T-helper 2 cell treated with Interferon-gamma antibody and Interleukin-4, amounts not matched to agents 100 ng/mL and 5 ng/mL, for 36 hours (primary cell): ENCODE results near the gene HDDC2. TPM values are rescaled to one million over a fixed set of nuclear protein-coding genes. Genes with fewer than 3 reads are reported as not detected.

Experiments used
- intact Hi-C: fragments of 100-400 bp; cut with micrococcal nuclease; formaldehyde crosslinking; loops from one replicate; pipeline ENCODE4 v1.15.1; 2023
- total RNA-seq: library from RNA; stranded (reverse); gene quantifications from 2 replicates; pipeline ENCODE4 v1.2.3, GENCODE V29; 2022

The HDDC2 gene, protein sequence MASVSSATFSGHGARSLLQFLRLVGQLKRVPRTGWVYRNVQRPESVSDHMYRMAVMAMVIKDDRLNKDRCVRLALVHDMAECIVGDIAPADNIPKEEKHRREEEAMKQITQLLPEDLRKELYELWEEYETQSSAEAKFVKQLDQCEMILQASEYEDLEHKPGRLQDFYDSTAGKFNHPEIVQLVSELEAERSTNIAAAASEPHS
- 59.5 and 65.2 TPM in 2 replicates for total RNA-seq

DNA sequence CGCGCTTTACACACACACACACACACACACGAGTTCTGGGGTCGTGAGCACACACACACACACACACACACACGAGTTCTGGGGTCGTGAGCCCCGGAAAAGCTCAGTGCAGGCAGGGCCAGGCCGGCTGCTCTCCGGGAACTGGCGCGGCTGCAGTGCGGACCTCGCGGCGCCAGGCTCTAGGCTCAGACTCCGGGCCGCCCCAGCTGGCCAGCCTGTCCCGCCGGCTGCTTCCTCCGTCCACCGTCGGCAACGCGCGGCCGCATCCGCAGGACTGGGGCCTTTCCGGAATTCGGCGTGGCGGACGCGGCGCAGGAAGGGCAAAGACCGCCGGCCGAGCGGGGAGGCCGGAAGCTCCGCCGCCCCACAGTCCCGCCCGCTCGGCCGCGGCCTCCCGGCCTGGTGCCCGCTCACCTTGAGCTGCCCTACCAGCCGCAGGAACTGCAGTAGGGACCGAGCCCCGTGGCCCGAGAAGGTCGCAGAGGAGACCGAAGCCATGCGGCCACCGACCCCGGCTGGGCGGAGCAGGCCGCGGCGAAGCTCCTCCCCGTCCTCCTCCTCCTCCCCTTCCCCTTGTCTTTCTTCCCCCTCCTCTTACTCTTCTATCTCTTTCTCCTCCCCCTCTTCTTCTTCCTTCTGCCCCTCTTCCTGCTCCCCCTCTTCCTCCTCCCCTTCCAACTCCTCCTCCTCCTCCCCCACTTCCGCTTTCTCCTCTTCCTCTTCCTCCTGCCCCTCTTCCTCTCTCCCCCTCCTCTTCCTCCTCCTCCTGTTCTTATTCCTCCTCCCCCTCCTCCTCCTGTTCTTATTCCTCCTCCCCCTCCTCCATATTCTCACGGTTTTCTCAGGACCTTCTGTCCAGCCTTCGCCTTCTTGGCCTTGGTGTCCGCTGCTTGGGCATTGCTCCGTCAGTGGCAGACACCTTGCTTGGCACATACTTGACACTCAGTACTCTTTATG lies at the start of gene HDDC2:
HDDC2 (minus strand) TSS at position 533 of the 957 bp plus-strand sequence; CDS start at position 498, 35 bp downstream.
- intact Hi-C loops = loop anchor here (2.0 to 10.0 kb wide), 5 partner anchors 109 to 1043 kb away; partner anchors contain the start of genes CENPW, HEY2, HINT3 and TPD52L1

DNA sequence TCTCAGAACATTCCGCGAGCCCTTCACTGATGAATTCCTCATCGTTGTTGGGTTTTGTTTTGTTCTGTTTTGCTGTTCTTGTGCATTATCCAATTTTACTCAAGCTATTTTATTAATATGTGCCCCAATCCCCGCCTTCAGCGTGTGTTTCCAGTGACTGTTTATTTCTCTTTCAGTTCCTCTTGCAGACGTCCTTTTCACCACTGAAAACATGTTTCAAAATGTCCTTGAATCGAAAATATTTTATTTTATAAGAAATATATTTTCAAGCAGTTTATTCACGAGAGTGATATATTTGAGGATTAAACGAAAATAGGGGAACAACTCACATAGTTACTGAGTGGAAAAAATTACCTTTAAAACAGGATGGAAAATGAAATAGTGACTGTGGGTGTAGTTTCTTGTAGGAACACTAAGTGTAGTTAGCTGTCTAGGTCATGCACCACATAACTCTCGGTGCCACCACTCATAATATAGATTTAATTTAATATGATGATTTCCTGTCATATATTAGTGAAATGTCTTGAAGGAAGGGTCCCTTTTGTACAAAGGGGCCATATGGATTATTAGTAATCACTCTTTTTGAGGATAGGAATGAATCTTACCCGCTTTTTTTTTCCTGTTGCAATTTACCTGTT lies 45.3 kb upstream of the HDDC2 start:
- intact Hi-C loops = no loop called here

DNA sequence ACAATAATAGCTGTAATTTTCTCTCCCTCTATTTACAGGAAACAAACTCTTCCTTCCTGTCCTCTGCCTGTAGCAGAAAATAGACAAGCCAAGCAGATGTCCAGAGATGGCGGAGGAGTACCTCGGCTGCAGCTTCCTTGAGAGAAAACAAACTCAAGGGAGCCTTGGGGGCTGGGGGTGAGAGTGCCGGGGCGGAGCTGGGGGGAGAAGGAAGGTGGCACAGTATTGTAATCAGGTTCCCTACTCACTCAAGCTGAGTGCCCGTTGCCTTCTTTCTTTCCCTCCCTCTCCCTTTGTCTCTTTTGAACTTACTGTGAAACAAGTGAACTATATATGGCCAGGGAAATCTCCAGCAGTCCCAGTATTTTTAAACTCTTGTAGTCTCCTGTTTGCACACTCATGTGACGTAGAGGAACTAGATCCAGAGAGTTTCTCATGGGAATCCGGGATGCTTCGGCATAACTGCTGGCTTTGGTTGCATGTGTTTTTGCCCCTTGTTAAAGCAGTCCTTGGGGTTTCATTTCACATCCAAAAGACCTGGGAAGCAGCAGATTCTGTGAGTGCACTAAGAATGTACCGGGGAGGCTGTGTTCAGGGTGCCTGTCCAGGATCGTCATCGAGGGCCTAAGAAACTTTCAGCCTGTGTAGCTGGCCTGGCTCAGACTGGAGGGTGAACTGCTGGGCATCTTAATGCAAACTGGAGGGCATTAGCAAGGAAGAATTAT lies 44.6 kb upstream of the HDDC2 start:
- intact Hi-C loops = no loop called here

DNA sequence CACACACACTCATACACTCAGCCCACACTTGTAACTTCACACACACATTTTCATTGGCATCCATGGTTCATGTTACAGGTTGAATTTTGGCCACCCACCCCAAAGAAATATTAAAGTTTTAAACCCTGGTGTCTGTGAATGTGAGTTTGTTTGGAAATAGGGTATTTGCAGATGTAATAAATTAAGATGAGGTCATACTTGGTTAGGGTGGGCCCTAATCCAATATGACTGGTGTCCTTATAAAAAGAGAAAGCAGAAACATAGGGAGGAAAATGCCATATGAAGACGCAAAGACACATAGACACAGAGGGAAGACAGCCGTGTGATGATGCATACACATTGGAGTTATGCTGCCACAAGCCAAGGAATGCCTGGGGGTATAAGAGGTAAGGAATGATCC lies 39.7 kb upstream of the HDDC2 start:
- intact Hi-C loops = no loop called here

DNA sequence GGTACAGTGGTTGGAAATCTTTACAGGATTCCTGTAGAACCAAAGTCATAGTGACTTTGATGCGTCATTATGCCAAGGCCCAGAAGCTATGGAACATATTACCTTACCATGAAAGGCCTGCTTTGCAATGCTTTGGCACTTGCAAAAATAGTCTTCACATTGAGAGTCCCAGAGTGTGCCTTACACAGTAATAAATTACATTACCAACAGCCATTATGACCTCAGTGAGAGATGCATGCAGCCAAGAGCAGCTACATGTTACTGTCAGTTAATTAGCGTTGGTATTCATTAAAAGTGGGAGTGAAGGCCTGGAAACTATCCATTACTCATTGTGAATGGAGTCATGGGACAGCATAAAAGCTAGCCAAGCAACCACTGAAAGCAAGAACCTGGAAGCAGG lies 39.2 kb upstream of the HDDC2 start:
- intact Hi-C loops = no loop called here

DNA sequence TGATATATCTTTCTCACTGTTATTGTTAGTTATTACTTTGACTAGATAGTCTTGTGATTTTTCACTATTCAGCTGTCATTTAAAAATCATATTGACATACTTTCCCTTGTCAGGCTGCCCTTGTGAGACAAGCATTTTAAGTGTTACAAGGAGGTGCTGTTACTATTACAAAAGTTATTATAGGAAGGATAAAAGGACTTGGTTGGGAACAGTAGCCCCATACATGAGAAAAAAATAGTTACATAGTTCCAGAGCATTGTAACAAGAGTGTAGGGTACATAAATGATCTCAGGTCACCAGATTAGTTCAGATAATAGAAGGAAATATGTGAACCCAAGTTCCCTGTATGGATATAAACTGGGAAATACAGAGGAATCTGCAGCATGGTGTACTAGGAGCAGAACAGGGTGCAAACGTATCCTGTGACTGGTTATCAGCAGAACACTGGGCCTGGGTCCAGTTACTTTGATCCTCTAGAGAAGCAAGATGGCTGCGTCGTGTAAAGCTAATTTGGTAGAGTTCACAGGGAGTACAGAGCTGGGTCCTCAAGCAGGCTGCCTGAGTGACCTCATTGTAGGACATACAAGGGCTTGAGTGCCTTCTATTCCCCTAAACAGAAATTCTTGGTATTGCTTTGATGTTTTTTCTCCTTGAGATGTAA lies 38.5 kb upstream of the HDDC2 start:
- intact Hi-C loops = no loop called here

DNA sequence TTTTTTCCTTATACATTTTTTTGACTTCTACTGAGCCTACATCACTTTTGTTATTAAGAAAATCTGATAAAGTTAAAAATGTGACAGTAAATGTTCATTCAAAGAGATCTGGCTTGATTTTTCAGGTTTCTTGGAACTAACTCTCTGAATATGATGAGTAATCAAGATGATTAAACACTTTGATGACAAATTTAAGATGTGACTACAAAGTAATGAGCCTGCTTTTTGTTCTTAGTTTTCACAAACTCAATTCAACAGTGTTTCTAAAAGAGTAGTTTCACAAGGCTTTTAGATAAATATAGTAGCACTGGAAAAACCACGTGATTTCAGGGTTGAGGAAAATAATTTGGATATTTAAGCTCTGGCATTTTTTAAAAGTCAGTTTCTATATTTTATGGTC lies 37.9 kb upstream of the HDDC2 start:
- intact Hi-C loops = no loop called here

DNA sequence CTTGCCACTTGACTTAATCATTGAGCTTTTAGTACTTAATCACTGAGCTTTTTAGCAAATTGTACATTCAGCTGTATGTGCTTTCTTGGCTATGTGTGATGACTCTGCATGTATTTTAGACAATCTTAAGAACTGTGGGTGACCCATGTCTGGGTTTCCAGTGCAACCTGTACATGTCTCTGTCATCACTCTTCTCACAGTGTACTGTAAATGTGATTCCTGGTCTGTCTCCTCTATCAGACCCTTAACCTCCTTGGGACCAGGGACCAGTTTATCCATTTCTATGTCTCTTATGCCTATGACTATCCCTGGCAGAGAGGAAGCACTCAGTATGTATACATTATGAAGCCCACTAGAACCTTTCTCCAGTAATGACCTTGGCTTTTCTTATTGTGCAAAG lies 36.6 kb upstream of the HDDC2 start:
- intact Hi-C loops = no loop called here

DNA sequence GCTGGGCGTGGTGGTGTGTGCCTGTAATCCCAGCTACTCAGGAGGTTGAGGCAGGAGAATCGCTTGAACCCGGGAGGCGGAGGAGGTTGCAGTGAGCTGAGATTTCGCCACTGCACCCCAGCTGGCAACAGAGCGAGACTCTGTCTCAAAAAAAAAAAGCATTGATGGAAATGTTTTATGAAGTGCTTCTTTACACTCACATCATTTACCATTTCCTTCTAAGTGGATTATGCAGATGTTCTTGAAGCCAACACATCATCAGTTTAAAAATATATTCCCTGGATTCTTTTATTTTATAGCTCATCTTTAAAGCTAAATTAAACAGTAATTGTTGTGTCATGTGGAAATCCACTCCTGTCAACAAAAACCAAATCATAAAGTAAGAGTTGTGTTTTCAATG lies 35.9 kb upstream of the HDDC2 start:
- intact Hi-C loops = no loop called here

DNA sequence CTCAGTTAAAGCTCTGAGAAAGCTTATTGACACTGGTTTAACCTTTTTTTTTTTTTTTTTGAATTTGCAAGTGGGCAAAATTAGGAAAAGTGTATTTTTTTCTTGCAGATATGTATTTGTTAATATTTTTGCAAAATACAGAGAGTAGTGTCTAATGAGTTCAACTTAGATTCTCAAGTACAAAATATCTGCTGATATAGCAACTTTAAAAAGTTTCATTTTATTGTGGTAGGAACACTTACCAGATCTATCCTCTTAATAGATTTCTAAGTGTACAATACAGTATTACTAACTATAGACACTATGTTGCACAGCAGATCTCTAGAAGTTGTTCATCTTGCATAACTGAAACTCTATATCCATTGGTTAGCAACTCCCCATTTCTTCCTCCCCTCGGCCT lies 30.9 kb upstream of the HDDC2 start:
- intact Hi-C loops = no loop called here

DNA sequence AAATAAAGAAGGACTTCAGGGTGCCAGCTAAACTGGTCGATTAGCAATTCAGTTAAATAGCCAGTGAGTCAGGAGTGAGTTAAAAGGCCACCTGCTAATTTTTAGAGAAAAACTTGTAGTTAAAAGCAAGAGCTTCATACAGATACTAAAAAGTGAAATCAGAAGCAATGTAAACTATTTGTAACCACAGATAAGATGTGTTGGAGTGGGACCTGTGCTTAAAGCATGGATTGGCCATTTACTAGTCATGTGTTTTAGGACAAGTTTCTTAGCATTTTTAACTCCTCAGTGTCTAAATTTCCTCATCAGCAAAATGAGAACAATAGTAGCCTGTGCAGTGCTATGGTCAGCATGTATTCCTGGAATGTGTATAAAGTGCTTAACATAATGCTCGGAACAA lies 23.8 kb upstream of the HDDC2 start:
- intact Hi-C loops = no loop called here

DNA sequence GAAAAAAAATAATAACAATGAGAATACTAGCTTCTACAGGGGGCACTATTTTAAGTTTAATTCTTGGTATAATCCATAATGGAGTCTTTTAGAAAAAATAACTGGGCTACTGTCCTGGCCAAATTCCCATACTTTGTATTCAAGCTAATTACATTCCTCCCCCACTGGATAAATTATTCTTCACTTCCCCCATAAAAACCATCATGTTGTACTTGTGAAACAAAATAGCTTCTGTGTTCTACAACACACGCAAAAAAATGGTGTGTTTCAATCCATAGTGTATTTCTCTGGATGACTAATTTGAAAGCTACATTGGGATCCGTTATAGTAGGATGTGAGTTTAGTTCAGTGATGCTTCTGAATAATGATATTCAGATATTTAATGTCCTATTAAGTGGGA lies 21.6 kb upstream of the HDDC2 start:
- intact Hi-C loops = no loop called here

DNA sequence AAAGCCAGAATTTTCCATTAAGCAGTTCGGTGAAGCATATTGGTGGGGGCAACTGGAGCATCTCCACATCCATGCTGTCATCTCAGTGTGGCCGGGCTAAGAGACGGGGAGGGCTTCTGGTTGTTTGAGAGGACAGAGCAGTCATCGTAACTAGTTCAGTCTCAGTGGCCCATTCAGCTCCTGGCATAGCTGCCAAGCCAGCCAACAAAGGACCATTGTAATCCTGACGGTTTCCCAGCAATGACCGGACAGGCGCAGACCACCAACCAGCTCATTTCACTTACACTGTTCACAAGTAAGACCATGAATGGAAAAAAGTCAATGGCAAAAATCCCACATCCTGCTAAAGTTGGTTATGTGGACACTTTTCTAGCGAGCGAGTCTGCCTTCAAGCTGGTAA lies 14.9 kb upstream of the HDDC2 start:
- intact Hi-C loops = no loop called here

DNA sequence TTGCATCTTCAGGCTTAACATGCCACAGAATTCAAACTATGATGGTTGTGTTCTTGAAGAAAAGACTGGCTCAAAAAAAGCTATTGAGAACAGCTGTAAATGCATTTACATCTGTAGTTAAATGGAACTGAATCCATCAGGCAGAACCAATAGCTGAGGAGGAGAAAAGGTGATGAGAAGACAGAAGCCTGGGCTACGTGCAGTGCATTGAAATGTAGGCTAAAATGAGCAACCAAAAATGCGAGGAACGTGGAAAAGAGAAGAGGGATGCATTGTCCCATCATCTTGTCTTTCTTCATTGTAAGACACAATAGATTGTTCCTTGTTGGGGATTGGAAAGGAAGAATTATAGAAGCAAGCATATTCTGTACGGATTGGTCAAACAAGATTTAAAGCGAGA lies 13.8 kb upstream of the HDDC2 start:
- intact Hi-C loops = no loop called here

DNA sequence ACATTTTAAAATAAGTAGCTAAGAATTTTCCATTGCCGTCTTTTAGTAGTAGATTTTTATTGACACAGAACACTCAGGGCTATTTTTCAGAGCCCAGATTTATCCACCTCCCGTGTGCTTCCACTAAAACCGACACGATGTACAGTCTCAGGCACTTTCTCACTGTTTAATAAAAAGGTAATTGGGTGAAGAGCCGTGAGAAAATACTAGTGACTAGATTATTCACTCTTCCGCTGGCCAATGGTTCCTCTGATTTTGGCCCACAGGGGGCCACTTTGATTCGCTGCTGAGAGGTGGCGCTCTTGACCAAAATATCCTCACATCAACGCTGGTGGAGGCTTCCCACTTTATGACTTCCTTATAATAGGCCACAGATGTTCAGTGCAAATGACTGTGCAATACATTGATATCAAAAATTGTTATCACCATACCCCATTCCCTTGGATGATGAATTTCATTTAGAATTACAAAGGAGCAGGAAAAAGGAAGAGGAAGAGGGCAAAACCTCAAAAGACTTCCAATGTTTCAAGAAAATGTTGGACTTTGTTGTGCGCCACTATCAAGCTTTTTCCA lies 12.3 kb upstream of the HDDC2 start:
- intact Hi-C loops = loop anchor here (5.0 kb wide), 1 partner anchor 1808 kb away; no protein-coding TSS in a partner anchor

DNA sequence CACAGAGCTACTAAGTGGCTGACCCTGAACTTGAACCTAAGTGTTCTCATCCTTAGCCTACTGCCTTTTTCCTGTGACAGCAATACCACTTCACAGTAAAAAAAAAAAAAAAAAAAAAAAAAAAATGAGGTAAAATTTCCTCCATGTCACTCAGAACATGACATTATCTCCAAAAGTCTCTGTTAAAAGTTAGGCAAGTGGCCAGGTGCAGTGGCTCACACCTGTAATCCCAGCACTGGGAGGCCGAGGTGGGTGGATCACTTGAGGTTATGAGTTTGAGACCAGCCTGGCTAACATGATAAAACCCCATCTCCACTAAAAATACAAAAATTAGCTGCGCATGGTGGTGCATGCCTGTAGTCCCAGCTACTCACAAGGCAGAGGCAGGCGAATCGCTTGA lies 11.2 kb upstream of the HDDC2 start:
- intact Hi-C loops = loop anchor here (5.0 kb wide), 1 partner anchor 1809 kb away; no protein-coding TSS in a partner anchor

DNA sequence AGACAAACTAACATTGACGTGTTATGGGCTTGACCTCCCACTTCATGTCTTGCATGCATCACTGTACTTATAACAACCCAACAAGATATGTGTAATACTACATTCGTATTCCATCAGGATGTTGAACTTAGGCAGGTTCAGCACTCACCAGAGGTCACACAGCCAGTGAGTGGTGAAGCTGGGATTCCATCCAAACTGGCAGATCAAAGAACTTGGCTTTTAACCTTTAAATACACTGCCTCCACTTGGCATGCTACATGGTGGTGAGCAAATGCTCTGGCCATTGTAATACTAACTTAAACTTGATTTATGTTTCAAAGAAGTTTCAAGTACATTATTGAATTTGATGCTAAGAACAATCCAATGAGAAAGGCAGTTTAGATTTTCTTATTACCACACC lies 10.7 kb upstream of the HDDC2 start:
- intact Hi-C loops = loop anchor here (5.0 kb wide), 1 partner anchor 1810 kb away; no protein-coding TSS in a partner anchor

DNA sequence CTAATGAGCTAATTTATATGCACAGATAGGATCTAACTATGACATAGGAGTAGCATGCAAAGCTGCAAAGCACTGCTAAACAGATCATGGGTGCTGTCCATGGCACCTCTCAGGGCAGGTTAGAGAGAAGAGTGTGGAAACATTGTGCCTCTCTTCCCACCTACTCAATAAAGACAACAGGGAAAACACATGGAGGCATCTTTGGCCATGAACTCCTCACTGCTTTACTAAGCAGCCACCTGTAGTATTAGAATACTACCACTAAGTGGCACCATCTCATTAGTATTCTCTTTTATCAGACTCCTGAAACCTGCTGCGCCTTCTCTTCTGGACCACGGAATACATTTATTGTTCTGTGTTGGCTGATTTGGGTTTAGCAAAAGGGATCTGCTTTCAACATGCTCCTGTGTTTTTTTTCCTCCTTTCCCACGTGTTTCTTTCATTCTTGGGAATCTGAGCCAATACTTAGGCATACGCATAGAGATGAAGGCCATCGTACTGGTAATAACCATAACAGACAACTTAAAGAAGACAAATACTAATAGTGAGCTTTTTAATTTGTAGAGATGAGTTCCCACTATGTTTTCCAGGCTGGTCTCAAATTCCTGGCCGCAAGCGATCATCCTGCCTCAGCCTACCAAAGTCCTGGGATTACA lies 9.4 kb upstream of the HDDC2 start:
- intact Hi-C loops = loop anchor here (1.0 to 5.0 kb wide), 4 partner anchors 442 to 1811 kb away; no protein-coding TSS in a partner anchor

DNA sequence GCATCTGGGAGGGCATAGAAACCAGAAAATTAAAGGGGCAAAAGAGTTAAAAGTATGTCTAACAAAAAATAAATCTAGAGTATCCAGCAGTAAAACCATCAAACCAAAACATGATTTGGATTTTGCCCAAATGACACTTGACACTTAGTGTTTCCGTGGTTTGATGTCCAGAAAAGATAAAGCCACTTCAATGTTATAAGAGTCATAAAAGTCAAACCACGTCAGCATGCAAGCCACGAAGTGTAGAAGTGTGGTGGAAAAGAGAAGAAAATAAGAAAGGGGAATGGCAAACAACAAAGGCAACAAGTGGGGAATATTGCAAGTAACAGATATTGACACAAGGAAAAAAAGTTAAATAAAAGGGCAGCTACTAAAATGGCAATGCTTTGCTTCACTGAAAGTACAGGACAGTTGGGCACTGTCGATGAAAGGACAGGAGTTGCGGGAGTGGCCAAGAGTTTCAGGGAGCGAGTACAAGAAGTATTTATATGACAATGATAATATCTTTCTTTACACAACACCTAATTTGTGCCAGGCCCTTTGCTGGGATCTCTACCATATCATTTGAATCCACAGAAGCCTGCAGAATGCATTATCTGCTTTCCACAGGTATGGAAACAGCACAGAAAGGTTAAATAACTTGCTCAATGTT lies 6.3 kb upstream of the HDDC2 start:
- intact Hi-C loops = loop anchor here (10.0 kb wide), 1 partner anchor 1037 kb away; the partner anchor contains the start of gene CENPW
